Limb (tissue), 2 donors: ENCODE results near the gene TMEM141.
"Not testable (repeated sequence)": the region's sequence is repeated elsewhere in the genome, so short reads cannot be mapped to it uniquely, and the experiment has no call there.

Source experiments
- DNase-seq, 2 donors: peaks; one replicate each; pipeline ENCODE4 v3.0.0-alpha.2; 2016; ENCODE audit errors: extremely low spot score in 2 of 2

The TMEM141 gene

DNA sequence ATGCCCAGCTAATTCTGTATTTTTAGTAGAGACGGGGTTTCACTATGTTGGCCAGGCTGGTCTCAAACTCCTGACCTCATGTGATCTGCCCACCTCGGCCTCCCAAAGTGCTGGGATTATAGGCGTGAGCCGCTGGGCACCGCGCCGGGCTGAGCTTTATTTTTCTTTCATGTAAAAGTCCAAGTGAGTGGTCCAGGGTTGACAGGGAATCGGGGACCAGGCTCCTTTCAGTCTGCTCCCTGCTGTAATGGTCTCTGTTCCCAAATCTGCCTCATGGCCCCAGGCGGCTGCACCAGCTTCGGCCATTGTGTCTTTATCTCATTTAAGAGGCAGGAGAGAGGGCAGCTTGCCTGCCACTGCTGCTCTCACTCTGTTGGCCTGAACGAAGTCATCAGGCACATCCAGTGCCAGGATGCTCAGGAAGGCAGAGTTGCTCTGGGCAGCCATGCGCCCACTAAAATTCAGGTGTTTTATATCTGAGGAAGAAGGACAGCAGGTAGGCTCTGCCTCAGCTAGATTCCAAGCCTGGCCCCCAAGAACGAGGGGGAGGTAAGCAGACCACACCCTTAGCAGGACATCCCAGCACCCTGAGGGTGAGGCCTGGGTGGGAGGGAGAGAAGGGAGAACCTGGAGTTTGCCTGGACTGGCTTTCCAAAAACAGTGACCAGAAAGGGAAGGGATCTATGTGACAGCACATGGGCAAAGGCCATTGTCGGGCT, 3.3 kb downstream of the TMEM141 start:
- no peak for DNase-seq

DNA sequence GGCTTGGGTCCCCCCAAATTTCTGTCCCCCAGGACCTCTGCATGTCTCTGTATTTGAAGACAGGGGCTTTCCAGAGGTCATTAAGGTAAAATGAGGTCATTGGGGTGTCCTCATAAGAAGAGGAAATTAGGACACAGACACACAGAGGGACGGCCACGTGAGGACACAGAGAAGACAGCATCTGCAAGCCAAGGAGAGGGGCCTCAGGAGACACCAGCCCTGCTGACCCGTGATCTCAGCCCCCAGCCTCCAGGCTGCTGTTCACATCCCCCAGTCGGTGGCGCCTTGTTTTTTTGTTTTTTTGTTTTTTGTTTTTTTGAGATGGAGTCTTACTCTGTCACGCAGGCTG, 3.8 kb downstream of the TMEM141 start:
- DNase-seq, result no peak

- DNase-seq, result no peak
Measured at GRCh38 chr9:136796238-136796774, 5.2 kb downstream of the TMEM141 start, which contains the start of gene CCDC183. TSS of gene CCDC183 (plus strand) at chr9:136796338. CDS start at chr9:136796398, 60 bp downstream.

- DNase-seq, result not testable (repeated sequence)
Measured at GRCh38 chr9:136796775-136797347, 5.7 kb downstream of the TMEM141 start.

DNA sequence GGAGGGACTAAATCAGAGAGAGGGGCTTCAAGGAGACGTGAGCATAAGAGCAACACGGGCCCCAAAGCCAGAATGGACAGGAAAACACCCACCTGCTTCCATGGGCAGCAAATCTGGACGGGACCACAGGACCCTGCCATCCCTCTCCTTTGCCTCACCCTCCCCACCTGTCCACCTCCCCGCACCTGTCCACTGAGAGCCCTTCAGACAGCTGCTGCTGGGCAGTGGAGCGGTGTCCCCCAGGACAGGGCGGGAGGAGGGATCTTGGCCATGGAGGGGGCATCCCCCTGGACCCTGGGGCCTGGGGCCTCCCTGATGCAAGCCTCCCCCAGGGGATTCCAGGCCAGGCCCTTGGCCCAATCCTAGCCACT, 7.5 kb downstream of the TMEM141 start:
- no peak for DNase-seq

DNA sequence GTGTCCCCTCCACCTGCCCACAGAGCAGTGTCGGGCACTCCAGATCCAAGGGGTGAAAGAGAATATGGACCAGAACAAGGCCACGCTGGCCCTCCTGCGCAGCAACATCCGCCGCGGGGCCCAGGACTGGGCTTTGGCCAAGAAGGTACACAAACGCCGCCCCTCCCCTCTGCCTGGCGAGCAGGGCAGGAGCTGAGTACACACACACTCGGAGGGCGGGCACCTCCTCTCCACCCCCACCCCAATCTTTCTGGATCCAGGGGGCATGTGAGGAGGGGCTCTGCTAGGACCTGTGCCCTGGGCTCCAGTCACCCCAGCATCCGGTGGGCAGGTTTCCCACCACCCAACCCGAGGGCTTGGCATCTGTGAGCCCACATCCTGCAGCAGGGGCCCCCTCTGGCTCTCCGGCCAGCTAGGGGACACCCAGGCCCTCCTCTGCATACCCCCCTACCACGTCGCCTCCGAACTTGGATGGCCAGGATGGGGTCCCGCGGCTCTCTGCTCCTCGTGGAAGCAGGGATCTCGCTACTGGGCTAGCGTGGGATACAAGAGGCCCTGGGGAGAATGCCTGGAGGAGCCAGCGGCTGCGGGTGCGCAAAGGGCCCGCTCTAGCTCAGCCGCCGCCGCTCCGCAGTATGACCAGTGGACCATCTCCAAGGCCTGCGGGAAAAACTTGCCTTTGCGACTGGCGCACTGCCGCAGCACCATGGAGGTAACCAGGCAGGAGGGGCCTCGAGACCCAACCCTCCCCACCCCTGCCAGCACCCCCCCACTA, 8.1 kb downstream of the TMEM141 start:
- no peak for DNase-seq

DNA sequence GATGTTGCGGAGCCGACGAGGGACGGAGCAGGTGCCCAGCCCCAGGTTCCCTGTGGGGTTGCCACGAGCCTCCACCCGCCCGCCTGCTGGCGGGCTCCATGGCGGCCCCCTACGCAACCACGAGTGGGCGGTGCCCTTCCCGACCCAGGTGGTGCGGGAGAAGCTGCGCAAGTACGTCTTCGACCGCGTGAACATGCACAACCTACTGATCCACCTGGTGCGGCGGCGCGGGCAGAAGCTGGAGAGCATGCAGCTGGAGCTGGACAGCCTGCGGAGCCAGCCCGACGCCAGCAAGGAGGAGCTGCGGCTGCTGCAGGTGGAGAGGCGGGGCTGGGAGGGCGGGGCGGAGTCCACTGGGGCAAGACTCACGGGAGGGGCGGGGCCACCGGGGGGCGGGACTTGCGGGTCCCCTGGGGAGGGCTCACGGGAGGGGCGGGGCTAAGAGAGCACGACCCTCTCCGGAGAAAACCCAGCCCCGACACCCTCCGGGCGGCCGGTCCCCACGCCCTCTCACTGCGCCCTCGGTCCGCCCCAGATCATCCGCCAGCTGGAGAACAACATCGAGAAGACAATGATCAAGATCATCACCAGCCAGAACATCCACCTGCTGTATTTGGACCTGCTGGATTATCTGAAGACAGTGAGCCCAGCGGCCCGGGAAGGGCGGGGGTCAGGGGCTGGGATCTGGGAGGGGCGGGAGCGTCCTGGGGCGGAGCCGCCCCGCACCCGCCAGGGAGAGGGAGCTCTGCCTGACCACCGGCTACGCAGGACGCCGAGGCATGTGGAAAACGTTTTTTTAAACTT, 8.9 kb downstream of the TMEM141 start:
- DNase-seq, result peak in 1 of 2 donors; percentile 88

DNA sequence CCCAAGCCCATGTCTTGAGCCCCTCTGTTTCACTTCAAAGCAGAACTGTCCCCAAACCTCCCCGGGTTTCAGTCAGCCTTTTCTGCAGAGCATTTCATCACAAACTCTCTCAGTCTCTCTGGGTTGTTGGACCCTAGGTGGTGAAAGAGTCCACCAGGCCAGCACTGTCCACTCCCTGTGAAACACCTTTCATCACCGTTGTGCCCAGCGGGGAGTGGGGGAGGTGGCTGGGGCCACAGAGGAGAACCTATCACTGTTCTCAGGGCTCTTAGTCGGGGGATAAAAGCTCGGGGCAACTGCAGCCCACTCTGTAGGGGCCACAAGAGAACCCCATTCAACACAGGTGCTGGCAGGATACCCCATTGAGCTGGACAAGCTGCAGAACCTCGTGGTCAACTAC, 11.2 kb downstream of the TMEM141 start:
- DNase-seq, result no peak

DNA sequence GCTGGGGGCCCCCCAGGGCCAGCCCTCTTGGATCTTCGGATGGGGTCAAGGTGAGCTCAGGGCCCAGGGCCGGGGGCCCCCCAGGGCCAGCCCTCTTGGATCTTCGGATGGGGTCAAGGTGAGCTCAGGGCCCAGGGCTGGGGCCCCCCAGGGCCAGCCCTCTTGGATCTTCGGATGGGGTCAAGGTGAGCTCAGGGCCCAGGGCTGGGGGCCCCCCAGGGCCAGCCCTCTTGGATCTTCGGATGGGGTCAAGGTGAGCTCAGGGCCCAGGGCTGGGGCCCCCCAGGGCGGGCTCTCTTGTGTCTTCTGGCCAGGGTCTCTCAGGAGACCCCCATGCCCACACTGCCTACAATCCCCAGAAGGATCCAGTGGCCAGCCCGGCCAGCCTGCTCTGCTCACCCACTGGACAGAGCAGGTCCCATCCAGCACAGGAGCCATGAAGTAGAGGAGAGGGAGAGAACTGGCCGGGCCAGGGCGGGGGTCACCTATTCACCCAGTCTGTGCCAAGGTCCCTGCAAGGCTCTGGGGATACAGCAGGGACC, 11.9 kb downstream of the TMEM141 start:
- not testable (repeated sequence) for DNase-seq

DNA sequence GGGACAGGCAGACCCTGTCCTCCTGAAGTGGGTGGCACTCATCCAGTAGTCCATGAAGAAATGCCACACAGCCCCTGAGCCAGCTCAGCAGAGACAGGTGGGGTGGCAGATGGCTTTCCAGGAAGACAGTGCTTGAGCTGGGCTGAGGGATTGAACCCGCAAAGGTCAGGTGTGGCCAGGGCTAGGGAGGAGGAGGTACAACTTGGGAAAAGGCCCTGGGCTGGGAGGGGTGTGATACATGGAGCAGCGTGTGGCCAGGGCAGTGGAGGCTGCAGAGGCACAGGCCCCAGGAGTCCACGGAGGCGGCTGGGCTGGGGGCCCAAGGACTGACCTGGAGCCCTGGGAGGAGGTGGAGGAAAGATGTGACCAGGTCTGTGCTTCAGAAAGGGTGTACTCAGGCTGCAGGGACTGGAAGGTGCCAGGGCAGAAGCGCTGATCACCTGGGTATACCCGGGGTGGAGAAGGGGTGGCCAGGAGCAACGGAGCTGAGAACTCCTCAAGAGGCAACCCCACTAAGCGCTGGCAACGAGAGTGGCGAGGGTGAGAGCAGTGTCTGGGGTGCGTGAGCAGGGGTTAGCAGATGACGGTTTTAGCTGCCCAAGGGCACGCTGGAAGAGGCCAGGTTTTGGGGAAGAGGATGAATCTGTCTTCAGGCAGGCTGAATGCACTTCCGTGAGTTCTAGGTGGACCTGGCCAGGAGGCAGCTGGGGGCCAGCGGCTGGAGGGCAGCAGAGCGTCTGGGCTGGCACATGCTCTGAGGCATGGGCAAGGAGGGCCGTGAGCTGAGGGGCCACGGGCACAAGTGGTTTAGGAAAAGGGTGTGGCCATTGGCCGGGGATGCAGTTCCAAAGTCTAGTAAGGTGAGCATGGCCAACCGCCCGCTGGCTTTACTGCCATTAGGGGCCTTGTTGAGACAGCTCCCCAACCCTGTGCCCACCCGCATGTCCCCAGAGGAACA, 12.7 kb downstream of the TMEM141 start:
- DNase-seq, result no peak

DNA sequence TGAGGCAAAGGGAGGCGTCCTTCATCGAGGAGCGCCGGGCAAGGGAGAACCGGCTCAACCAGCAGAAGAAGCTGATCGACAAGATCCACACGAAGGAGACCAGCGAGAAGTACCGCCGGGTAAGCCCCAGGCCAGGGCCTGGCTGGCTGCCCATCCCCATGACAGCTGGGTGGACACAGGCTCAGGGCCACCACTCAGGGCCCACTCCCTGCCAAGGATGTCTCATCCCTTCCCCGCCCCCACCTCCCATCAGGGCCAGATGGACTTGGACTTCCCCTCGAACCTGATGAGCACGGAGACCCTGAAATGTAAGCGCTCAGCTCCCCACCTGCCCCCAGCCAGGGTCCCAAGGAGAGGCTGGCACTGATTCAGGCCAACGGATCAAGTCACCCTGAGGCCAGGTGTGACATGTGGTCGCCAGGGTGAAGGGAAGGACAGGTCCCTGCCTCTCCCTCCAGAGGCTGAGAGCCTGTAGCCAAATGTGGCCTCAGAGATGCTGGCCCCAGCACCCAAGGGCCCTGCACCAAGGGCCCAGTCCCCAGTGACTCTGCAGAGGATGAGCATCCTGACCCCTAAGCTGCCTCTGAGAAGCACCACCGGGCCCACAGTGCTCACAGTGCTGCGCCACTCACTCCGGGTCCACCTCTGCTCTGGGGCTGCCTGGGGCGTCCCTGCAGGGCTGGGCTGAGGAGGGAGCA, 13.5 kb downstream of the TMEM141 start:
- DNase-seq, result no peak

DNA sequence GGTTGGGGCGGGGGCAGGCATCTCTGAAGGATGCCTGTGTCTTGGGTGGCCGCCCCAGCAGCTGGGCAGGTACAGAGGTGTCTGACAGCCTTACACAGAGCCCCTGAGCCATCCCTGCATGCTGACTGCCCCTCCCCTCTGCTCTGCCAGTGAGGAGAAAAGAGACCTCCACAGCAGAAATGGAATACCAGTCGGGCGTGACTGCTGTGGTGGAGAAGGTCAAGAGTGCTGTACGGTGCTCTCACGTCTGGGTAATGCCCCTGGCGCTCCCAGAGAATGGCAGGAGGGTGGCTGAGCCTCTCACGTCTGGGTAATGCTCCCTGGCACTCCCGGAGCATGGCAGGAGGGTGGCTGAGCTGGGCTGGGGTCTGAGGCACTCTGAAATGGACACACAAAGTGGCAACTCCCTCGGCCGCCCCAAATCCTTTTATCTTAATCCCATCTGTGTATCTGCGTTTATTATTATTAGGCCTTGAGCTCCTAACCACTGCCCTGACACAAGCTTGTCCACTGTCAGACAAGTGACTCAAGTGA, 14.1 kb downstream of the TMEM141 start:
- peak in 1 of 2 donors; percentile 25 for DNase-seq

- peak in 1 of 2 donors; percentile 32 for DNase-seq
Measured at GRCh38 chr9:136806067-136806466, 14.9 kb downstream of the TMEM141 start.

GRCh38 chr9:136806631-136807201, 15.6 kb downstream of the TMEM141 start:
- peak in 1 of 2 donors; percentile 23 for DNase-seq

DNA sequence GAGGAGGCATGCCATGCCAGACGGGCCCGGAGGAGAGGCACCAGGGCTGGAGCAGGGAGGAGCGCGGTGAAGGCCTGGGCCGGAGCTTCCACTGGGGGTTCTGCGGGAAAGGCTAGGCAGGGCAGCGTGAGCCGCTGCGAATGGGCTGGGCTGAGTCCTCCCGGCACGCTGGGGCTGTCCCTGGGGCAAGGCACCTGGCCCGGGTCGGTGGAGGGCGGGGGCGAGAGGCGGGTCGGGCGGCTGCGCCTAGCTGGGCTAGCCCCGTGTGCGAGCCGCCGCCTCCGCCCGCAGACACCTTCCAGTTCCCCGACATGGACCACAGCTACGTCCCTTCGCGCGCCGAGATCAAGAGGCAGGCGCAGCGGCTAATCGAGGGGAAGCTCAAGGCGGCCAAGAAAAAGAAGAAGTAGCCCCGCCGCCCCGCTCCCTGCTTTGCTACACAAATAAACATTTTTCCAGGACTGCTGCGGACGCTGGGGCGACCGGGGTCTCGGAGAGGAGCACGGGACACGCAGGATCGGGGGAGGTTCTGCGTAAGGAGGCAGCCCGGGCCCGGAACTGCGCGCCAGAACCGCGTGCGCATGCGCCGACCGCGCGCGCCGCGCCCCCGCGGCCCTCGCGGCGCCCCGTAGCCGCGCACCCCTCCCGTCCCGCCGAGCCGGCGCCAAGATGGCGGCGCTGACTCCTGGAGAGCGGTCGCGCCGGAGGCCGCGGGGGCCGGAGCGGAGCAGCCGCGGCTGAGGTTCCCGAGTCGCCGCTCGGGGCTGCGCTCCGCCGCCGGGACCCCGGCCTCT, 16.3 kb downstream of the TMEM141 start, which contains the start of gene RABL6:
Gene RABL6 (plus strand): TSS at position 668 of the 794 bp plus-strand sequence. CDS start 249 bp downstream, outside the sequence.
- DNase-seq, result peak; percentile 78 to 90

GRCh38 chr9:136808075-136808805, 17.1 kb downstream of the TMEM141 start:
- no peak for DNase-seq

- DNase-seq, result no peak
Measured at GRCh38 chr9:136808806-136809158, 17.6 kb downstream of the TMEM141 start.
